ENCODE results near the gene PRKN. TPM values are rescaled to one million over a fixed set of nuclear protein-coding genes. Genes with fewer than 3 reads are reported as not detected.
"Not testable (repeated sequence)": the region's sequence is repeated elsewhere in the genome, so short reads cannot be mapped to it uniquely, and the experiment has no call there.

Gene PRKN
- polyA plus RNA-seq, 3 donors, result 0.41 to 16.8 (median 2.1) TPM

DNA sequence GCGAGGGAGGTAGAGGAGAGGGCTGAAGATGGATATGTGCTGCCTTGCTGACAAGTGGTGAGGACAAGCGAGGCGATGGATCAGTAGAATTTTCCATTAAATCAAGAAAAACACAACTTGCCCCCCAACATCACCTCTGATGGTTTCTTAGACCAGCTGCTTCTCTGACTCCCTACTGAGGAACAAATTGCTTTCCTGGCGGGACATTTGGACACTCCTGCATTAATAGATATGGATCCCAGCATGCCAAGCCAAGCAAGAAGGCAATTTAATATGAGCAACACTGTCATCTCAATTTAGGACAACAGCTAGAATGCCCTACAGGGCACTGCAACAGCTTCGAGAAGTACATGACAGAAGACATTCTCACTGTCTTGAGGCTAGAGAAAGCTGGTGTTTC lies 1205.3 kb downstream of the PRKN start:
- 90 to 94% (median 93%) methylated on average over 5 of the region's 5 CpGs for WGBS, 3 donors
- H3K27ac ChIP-seq (ENCODE audit: low read depth, low read length), result no peak overlapping the region

DNA sequence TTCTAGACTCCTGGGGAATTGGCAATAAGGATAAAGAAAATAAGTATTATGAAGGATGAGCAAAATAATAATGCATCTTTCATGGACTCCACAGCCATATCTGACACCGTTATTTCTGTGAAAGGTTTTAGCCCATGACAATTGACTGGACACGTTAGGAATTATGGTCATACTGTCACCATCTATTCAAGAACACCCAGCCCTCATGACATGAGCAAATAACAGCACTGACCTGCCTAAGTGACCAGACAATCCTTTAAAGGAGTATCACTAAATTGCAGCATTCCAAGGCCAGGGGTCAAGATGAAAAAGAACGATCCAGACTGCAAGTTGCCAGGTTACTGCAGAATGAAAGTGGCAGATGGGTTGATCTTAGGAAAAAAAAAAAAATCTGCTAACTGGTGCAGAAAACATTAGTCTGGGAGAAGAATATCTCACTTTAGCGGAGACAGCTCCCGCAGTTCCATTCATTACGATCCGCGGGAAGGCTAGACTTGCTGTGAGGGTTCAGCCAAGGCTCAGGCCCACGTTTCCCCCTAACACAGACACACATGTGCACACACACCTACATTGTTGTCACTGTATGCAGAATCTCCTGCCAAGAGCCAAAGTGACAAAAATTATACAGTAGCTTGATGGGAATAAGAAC lies 1216.0 kb downstream of the PRKN start:
- H3K27ac ChIP-seq (ENCODE audit: low read depth, low read length), result no peak overlapping the region
- WGBS, 3 donors, result 79 to 80% (median 80%) methylated on average over 9 of the region's 9 CpGs

DNA sequence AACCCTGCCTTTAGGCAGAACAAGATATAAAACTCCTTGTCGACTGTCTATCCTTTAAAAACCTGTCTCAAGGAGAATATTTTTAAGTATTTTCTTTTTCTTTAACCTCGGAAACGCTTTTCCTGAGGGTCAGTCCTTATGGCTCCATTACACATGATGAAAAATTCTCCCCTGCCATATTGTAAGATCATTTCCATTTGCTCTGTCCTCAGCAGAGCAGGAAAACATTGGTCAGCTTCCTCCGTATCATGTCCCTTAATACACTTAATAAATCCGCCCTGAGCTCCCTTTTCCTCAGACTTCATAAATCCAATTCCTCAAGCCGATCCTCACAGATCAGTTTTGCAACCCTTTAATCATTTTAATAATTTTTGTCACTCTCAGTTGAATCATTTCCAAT lies 1219.2 kb downstream of the PRKN start:
- 74 to 88% (median 85%) methylated on average over 6 of the region's 6 CpGs for WGBS, 3 donors
- no peak overlapping the region for H3K27ac ChIP-seq (ENCODE audit: low read depth, low read length)

DNA sequence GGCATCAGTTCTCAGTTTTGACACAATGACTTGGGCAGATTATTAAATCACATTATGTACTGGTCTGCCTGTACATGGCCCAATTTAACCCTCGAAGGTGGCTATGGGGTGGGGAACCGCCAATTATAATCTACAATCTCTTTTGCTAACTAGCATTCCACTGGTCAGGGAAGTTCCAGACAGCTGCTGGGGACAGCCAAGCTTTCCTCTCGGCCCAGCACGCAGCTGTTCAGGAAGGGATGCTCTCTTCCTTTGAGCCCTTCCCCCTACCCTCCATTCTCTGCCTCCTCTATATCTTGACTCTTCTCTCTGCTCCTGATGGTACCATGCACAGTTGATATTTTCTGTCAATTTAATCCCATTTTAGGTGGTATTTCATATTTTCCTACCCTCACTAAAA lies 1220.2 kb downstream of the PRKN start:
- H3K27ac ChIP-seq (ENCODE audit: low read depth, low read length), result no peak overlapping the region
- 27 to 48% (median 35%) methylated on average over 4 of the region's 4 CpGs for WGBS, 3 donors

DNA sequence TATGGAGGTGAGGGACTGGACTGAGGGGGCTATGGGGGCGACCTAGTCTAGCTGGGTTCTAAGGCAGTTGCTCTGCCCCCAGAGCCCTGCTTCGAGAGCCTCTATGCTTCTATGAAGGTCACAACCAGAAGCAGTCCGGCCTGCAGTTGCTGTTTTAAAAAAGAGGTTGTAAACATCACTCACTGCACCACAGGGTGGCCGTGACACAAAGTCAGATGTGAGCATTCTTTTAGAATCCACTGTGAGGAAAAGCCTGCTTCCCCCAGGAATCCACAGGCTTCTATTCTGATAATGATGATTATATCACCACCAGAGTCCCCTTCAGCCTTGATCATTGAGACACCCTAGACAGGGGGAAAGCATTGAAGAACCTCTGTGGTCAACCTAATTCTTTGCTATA lies 1224.0 kb downstream of the PRKN start:
- no peak overlapping the region for H3K27ac ChIP-seq (ENCODE audit: low read depth, low read length)
- 57 to 76% (median 69%) methylated on average over 4 of the region's 4 CpGs for WGBS, 3 donors

DNA sequence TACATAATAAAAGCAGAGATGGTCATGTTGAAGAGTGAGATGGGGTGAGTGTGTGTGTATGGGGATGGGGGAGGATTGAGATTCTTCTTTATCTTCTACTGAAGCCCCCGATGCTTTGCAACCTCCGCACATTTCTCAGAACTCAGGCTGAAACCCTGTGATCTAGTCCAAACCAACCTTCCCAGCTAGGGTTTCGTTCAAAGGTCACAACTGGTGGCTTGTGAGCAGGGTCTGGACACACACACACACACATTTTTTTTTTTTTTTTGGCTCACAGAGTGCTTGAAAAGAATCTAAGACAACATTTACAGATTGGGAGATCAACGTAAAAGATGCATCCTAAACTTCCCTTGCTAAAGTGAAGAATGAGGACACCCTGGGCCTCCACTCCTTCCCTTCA lies 1228.7 kb downstream of the PRKN start:
- WGBS, 3 donors, result 87 to 94% (median 93%) methylated on average over 4 of the region's 4 CpGs
- no peak overlapping the region for H3K27ac ChIP-seq (ENCODE audit: low read depth, low read length)

DNA sequence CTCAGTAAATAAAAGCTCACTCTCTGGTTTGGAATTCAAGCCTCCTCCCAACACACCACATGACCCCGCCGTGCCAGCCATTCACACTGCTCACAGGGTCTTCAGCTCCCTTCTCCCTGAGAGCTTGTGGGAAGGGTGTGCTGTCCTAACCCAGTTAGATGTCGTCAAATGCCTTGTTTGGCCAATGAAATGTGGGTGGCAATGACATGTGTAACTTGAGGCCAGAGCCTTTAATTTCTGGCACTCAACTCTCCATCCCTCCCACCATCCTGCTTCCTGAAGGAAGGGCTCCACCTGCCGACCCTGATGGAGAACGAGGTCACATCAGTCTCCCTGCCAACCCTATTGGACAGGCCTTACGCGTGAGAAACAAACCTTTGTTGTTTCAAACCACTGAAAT lies 1229.2 kb downstream of the PRKN start:
- WGBS, 3 donors, result 46 to 53% (median 49%) methylated on average over 7 of the region's 7 CpGs
- H3K27ac ChIP-seq (ENCODE audit: low read depth, low read length), result no peak overlapping the region

DNA sequence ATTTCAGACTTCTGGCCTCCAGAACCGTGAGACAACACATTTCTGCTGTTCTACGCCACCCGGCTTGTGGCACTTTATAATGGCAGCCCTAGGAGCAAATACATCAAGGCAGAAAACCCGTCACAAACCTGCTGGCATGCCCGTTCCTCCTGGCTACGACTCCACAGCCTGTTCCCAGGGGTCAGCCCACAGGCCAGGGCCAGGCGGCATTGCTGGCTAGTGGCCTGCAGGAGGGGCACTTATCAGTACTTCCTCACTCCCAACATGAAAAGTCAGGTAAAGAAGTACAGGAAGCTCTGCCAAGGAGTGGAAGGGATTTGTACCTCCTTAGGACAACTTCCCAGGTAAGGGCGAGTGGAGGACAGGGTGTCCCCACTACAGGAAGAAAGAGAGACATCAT lies 1230.6 kb downstream of the PRKN start:
- H3K27ac ChIP-seq (ENCODE audit: low read depth, low read length), result no peak overlapping the region
- 76 to 91% (median 84%) methylated on average over 8 of the region's 8 CpGs for WGBS, 3 donors

DNA sequence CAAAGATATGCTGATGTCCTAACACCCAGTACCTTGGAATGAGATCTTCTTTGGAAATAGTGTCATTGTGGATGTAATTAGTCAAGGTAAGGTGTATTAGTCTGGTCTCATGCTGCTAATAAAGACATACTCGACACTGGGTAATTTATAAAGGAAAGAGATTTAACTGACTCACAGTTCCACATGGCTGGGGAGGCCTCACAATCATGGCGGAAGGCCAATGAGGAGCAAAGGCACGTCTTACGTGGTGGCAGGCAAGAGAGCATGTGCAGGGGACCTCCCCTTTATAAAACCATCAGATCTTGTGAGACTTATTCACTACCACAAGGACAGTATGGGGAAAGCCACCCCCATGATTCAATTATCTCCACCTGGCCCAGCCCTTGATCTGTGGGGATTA lies 1231.3 kb downstream of the PRKN start:
- H3K27ac ChIP-seq (ENCODE audit: low read depth, low read length), result not testable (repeated sequence)
- WGBS, 3 donors, result 86 to 87% (median 86%) methylated on average over 4 of the region's 4 CpGs

DNA sequence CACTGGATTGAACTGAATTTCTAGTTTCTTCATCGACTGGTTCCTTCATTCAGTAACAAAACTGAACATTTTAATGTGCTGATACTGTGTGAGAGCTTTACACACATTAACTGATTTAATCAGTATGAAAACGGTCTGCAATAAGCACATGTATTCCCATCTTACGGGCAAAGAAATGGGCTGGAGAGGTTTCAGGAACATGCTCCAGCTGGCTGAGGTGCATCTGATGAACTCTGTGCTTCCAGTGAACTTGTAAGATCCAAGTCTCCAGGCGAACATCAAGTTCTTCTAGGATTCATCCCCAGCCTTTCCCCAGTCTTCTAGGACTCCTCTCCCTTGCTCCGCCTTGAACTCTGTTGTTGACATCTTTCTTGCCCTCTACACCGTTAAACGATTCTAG lies 1233.0 kb downstream of the PRKN start:
- no peak overlapping the region for H3K27ac ChIP-seq (ENCODE audit: low read depth, low read length)
- 58 to 67% (median 66%) methylated on average over 7 of the region's 7 CpGs for WGBS, 3 donors

DNA sequence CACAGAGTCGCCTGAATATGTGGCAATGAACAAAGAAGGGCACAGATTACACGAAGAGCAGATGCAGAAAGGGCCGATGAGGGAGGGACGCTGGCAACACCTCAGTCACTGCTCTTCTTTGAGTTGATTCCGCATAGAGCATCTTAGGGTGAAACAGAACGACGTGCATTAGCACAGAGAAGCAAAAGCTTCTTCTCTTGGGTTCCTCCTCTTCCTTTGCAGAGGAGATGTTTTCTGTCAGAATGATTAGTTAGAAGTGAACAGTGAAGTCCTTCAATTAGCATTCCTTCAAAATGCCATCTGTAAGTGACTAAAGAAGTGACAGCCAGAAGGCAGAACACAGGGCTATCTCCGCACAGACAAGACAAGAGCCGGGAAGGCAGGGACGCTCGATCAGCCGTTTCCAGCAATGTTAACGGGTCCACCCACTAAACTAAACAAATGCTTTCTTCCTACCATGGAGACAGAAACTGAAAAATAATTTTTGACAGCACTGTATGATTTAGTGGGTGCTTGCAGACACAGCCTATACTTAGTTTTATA lies 1233.9 kb downstream of the PRKN start:
- 72 to 81% (median 73%) methylated on average over 13 of the region's 13 CpGs for WGBS, 3 donors
- H3K27ac ChIP-seq (ENCODE audit: low read depth, low read length), result no peak overlapping the region

DNA sequence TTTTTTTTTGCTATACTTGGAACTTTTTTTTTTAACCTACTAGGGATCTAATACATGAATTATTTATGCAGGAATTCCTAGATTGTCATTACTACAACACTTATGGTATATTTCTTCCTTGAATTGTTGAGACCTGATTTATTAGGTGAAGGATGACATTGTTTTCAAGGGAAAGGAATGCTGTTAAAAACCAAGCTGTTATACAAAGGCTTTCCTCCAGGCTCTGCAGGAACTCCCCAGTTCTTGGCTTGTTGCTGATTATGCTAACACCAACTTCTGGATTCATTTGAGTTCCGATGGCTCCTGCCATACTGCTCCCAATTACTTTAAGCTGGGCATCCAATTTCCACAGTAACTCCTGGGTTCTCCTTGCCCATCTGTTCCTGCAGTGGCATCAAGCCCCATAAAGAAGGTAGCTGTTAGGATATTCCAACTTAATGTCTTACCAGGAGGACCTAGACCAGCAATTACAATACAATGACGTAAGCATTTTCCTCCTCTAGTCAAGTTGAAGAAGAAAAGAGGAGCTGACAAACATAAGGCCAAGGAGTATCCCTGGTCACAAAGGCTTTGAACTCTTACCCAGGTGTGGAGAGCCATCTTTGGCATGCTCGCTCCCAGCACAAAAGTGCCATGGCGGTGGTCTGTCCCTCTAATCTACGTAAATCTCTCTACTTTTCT lies 1237.8 kb downstream of the PRKN start:
- 84 to 93% (median 89%) methylated on average over 5 of the region's 5 CpGs for WGBS, 3 donors

DNA sequence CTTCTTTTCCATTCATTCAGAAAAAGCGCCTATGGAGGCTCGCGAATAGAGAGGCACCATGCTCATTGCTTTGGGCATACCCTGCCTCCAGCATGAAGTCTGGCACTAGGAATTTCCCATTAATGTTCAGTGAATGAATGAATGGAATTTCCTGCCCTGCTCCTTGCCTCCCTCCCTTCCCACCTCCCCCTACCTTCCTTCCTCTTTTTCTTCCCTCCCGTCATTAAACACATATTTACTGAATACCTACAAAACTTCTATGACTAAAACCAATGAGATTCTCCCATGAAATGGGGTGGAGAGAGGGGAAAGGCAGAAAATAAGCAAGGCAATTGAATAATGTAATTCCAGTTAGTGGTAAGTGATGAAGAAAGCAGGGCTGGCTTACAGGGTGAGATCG lies 1239.9 kb downstream of the PRKN start:
- no peak overlapping the region for H3K27ac ChIP-seq (ENCODE audit: low read depth, low read length)
- WGBS, 3 donors, result 79 to 98% (median 81%) methylated on average over 5 of the region's 5 CpGs

More for the DNA sequence above, 1237.8 kb downstream of the PRKN start:
- H3K27ac ChIP-seq (ENCODE audit: low read depth, low read length), result no peak overlapping the region

DNA sequence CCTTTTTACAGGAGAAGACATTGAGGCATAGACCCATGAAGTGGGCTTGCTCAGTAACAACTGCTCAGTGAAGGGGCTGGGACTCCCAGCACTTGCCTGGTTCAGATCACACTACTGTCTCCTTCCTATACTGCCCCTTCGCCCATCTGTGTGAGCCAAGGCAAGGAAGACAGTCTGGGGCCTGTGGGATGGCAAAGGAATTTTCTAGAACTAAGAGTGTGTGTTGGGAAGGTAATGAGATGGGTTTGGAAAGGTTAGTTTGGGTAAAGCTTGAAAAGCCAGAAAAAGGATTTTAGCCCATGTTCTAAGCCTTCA lies 1240.4 kb downstream of the PRKN start:
- 82 to 100% (median 100%) methylated on average over 1 of the region's 1 CpG for WGBS, 3 donors
- H3K27ac ChIP-seq (ENCODE audit: low read depth, low read length), result no peak overlapping the region

DNA sequence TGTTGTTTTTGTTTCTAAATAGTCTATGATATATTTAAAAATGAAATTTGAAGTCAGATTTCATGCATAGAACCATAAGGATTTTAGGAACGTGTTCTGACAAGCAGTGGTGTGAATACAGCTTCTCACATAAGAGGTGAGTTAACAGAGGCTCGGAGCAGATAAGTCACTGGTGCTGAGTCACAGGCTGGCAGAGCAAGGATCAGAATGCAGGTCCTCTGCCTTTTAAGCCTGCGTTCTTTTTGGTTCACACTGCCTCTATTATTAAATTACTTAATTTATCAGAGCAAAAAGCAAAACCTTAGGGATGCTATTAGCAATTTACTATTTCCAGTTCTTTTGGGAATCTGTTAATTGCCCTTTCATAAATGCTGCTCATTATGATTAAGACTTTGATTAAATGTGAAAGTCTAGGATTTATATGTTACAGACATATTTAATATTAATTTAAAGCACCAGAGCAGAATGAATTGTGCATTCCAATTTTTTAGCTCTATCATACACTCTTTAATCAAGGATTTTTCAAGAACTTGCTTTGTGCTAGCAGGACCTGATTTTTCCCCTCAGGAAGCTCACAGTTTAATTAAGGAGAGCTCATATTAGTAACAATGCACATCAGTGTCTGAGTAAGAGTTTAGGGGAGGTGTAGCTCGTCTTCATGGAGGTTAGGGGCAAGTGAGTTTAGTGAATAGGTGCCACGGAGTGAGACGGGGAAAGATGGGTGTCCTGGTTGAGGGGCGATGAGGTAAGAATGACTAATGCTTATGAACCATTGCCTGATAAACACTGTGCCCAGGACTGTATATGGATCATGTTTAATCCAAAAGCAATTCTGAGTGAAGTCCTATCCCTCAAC lies 1241.0 kb downstream of the PRKN start:
- no peak overlapping the region for H3K27ac ChIP-seq (ENCODE audit: low read depth, low read length)
- WGBS, 3 donors, result 71 to 83% (median 82%) methylated on average over 7 of the region's 7 CpGs

DNA sequence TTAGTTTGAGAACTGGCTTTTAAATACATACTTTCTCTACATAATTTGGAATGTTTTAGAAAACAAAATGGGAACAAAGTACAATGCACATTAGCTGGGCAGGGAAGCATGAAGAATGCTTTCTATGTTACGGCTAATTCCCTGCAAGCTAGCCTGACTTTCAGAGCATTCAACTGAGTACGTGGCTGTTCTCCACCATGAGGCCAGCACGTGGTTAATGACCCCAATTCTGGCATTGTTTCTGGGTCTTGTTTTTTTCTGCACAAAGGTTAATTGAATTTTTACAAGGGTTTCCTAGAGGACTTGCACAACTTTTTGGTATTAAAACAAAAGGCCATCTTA lies 1245.1 kb downstream of the PRKN start:
- WGBS, 3 donors, result 48 to 56% (median 56%) methylated on average over 3 of the region's 3 CpGs
- H3K27ac ChIP-seq (ENCODE audit: low read depth, low read length), result no peak overlapping the region

DNA sequence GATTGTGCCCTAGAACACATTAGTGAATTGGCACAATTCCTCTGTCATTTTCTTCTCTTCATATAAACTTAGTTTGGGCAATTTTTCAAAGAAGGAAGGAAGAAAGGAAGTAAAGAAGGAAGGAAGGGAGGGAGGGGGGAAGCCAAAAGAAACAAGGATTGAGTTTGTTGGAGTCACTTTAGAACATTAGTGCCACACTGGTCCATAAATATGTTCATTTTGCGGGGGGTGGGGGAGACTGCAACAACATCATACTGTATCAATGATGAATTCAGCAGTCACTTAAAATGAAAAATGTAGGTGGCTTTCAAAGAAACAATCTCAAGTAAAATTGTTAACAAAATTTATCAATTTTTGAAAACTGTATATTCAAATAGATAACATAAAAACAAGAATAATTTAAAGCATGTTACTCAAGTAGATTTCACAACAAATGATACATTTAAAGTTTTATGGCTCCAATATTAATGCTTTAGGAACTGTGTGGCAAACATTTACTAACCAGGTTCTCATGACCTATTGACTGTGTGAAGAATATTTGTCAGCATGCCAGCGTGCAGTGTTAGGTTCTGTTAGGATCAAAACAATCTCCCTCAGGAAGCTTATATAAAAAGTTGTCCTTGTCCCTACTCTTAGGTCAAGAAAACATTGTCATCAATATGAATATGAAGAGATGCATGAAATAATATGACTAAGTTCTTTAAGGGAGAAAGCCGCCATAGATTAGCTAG lies 1245.6 kb downstream of the PRKN start:
- no peak overlapping the region for H3K27ac ChIP-seq (ENCODE audit: low read depth, low read length)
- 57 to 75% (median 72%) methylated on average over 3 of the region's 3 CpGs for WGBS, 3 donors

DNA sequence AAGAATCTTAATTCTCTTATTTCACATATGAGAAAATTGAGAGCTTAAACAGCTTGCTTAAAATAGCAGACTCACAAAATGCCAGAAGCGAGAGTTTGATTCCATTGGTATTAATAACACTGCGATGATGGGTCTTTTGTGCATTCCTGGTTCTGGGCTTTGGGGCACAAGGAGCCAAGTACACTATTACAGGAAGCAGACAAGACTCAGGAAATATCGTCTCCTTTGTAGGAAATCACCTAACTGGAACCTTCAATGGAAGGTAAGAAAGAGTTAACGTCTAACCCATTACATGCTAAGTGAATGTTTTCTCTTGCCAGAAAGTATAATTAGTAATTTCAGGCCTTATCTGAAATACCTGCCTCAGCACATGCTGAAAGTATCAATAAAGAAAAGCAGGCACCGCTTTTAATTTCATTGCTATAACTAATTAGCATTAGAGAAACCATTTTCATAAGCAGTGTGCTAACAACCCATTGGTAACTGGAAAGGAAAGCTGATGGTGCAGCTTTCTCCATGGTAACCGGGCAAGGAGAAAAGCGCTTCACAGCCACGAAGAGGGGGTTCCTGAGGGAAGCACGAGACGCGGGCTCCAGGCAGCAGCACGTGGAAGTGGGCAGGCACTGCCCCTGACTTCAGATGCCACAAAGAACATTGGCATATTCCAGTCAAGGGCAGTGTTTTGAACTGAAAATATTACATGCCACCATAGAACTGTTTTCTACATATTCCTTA lies 1247.0 kb downstream of the PRKN start:
- H3K27ac ChIP-seq (ENCODE audit: low read depth, low read length), result no peak overlapping the region
- 80 to 89% (median 88%) methylated on average over 12 of the region's 12 CpGs for WGBS, 3 donors

All from adipose tissue (tissue), 3 donors.